Activated CD8-positive, alpha-beta memory T cell treated with anti-CD3 and anti-CD28 coated beads, Interleukin-2, amount 10 ng/mL, durations not matched to agents 7 days and 5 days (primary cell): Measurements from ENCODE around the gene DDX18. TPM values are rescaled to one million over a fixed set of nuclear protein-coding genes. Genes with fewer than 3 reads are reported as not detected.

Source experiments
- ATAC-seq: fragments of 150-1000 bp; cut with Tn5 transposase; one replicate; pipeline ENCODE4 v1.10.0; 2021; ENCODE audit warnings: moderate library complexity
- CTCF ChIA-PET: fragments of 350-600 bp; sonication (Branson Sonifier 250); formaldehyde crosslinking; loops from one replicate; lab custom pipeline; 2021; ENCODE audit warnings: antibody characterized with exemption; lab: Charles Lee
- DNase-seq: peaks from one replicate; pipeline ENCODE4 v3.0.0-alpha.2; 2020
- H3K27ac Mint-ChIP-seq: one replicate; pipeline ENCODE4 v1.8.0; 2021; ENCODE audit warnings: mild to moderate bottlenecking, mixed read lengths
- H3K27me3 Mint-ChIP-seq: one replicate; pipeline ENCODE4 v1.8.0; 2021; ENCODE audit warnings: mixed read lengths
- H3K36me3 Mint-ChIP-seq: one replicate; pipeline ENCODE4 v1.8.0; 2021; ENCODE audit warnings: mild to moderate bottlenecking, mixed read lengths
- H3K4me1 Mint-ChIP-seq: one replicate; pipeline ENCODE4 v1.8.0; 2021; ENCODE audit warnings: mixed read lengths
- H3K4me3 Mint-ChIP-seq: one replicate; pipeline ENCODE4 v1.8.0; 2021; ENCODE audit warnings: mild to moderate bottlenecking, moderate library complexity, mixed read lengths
- H3K9me3 Mint-ChIP-seq: one replicate; pipeline ENCODE4 v1.8.0; 2022; ENCODE audit warnings: low read depth, mixed read lengths
- total RNA-seq, 2 experiments: library from RNA; stranded (reverse); gene quantifications; one replicate each; pipeline ENCODE4 v1.2.3, GENCODE V29; 2021

Gene DDX18
- total RNA-seq, 2 experiments from 2014 or later: 55.3 to 78.2 TPM

DNA sequence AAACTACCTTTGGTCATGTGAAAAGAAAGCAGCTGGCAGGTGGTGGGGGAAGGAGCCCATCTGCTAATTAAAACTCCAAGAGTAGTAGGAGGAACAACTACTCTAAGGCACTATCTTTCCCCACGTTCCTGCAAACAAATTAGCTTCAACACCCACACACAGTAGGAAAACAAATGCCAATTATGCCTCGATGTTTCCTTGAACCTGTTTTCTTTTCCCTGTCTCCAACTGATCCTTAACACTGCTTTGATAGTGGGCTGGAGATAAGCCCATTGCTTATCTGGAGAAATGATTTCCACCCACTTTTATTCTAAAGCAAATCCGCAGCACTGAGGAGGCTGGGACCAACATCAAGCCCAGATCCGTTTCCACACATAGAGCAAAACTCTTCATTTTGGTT, 36.0 kb downstream of the DDX18 start:
- DNase-seq: no peak
- Mint-ChIP-seq H3K4me1 (no peaks in the 10 kb centered on the region), H3K4me3 (no peak overlapping the region), H3K36me3 (no peaks in the 10 kb centered on the region), H3K27ac (no peak overlapping the region), H3K27me3 (peaks cover 64% of the 10 kb centered on the region), H3K9me3 (no peaks in the 10 kb centered on the region)
- no peak for ATAC-seq
- CTCF ChIA-PET: no interaction called here

- Mint-ChIP-seq H3K4me3 (no peak overlapping the region), H3K9me3 (no peaks in the 10 kb centered on the region), H3K36me3 (no peaks in the 10 kb centered on the region), H3K4me1 (no peaks in the 10 kb centered on the region), H3K27ac (no peak overlapping the region), H3K27me3 (peaks cover 64% of the 10 kb centered on the region)
- DNase-seq (no peak), ATAC-seq (no peak)
- CTCF ChIA-PET: no interaction called here
Measured at GRCh38 chr2:117851969-117852368, 37.5 kb downstream of the DDX18 start.

DNA sequence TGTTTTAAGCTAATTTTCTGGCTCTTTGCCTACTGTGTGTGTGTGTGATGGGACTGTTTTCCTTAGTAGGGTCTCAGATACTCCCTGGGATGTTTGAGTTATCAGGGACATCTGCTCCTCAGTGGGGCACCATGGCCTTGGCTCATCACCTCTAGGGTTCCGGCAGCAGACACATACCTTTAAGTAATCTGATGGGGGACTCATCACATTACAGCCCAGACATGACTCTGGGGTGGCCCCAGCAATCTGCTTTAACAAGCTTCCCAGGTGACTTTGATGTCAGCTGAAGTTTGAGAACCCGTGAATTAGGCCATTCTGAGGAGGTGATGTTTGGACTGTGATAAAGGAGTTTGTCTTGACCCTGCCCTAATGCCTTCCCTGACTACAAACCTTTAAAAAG, 38.8 kb downstream of the DDX18 start:
- peaks cover 68% of the 10 kb centered on the region for H3K27me3 Mint-ChIP-seq
- H3K4me1 Mint-ChIP-seq: no peaks in the 10 kb centered on the region
- no peak for DNase-seq
- ATAC-seq: no peak
- no peak overlapping the region for H3K27ac Mint-ChIP-seq
- no peaks in the 10 kb centered on the region for H3K9me3 Mint-ChIP-seq
- no peaks in the 10 kb centered on the region for H3K36me3 Mint-ChIP-seq
- CTCF ChIA-PET: no interaction called here
- H3K4me3 Mint-ChIP-seq: no peak overlapping the region

DNA sequence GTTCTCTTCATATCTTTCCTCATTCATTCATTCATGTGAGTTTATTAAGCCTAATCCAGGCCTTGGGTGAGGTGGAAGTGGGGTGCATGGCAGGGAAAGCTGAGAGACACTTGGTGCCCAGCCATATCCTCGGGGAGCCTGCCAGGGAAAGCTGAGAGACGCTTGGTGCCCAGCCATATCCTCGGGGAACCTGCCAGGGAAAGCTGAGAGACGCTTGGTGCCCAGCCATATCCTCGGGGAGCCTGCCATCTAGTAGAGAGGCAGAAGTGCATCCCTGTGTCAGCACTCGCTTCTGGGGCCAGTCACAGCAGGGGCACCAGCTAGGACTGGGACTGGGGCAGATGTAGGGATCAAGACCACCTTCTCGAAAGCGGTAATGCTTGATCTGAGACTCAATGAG, 39.4 kb downstream of the DDX18 start:
- Mint-ChIP-seq H3K27me3 (peaks cover 65% of the 10 kb centered on the region), H3K36me3 (no peaks in the 10 kb centered on the region), H3K9me3 (no peaks in the 10 kb centered on the region), H3K27ac (no peak overlapping the region), H3K4me3 (no peak overlapping the region), H3K4me1 (no peaks in the 10 kb centered on the region)
- no peak for DNase-seq
- CTCF ChIA-PET: no interaction called here
- ATAC-seq: no peak

- H3K4me1 Mint-ChIP-seq: no peaks in the 10 kb centered on the region
- no peaks in the 10 kb centered on the region for H3K36me3 Mint-ChIP-seq
- H3K9me3 Mint-ChIP-seq: no peaks in the 10 kb centered on the region
- ATAC-seq: no peak
- CTCF ChIA-PET: no interaction called here
- DNase-seq: no peak
- no peak overlapping the region for H3K4me3 Mint-ChIP-seq
- peaks cover 58% of the 10 kb centered on the region for H3K27me3 Mint-ChIP-seq
- H3K27ac Mint-ChIP-seq: no peak overlapping the region
Measured at GRCh38 chr2:117854610-117855009, 40.1 kb downstream of the DDX18 start.

DNA sequence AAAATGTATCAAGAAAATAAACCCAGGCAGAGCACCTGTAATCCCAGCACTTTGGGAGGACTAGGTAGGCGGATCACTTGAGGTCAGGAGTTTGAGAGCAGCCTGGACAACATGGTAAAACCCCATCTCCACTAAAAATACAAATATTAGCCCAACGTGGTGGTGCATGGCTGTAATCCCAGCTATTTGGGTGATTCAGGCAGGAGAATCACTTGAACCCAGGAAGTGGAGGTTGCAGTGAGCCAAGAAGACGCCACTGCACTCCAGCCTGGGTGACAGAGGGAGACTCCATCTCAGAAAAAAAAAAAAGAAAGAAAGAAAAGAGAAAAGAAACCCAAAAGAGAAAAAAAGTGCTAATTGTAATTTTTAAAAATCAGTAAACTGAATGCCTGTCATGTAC, 41.4 kb downstream of the DDX18 start:
- ATAC-seq (no peak), DNase-seq (no peak)
- CTCF ChIA-PET: no interaction called here
- Mint-ChIP-seq H3K27me3 (peaks cover 57% of the 10 kb centered on the region), H3K27ac (no peak overlapping the region), H3K4me3 (no peak overlapping the region), H3K9me3 (no peaks in the 10 kb centered on the region), H3K36me3 (no peaks in the 10 kb centered on the region), H3K4me1 (no peaks in the 10 kb centered on the region)

- ATAC-seq (no peak), DNase-seq (no peak)
- H3K4me1 Mint-ChIP-seq: no peaks in the 10 kb centered on the region
- H3K9me3 Mint-ChIP-seq: no peaks in the 10 kb centered on the region
- no peaks in the 10 kb centered on the region for H3K36me3 Mint-ChIP-seq
- H3K27me3 Mint-ChIP-seq: peaks cover 56% of the 10 kb centered on the region
- H3K4me3 Mint-ChIP-seq: no peak overlapping the region
- no peak overlapping the region for H3K27ac Mint-ChIP-seq
- CTCF ChIA-PET: no interaction called here
Measured at GRCh38 chr2:117856415-117857210, 42.1 kb downstream of the DDX18 start.

GRCh38 chr2:117858336-117858735, 43.8 kb downstream of the DDX18 start:
- no peak overlapping the region for H3K4me3 Mint-ChIP-seq
- H3K4me1 Mint-ChIP-seq: no peaks in the 10 kb centered on the region
- CTCF ChIA-PET: no interaction called here
- H3K27ac Mint-ChIP-seq: no peak overlapping the region
- H3K36me3 Mint-ChIP-seq: no peaks in the 10 kb centered on the region
- no peak for DNase-seq
- peaks cover 41% of the 10 kb centered on the region for H3K27me3 Mint-ChIP-seq
- H3K9me3 Mint-ChIP-seq: no peaks in the 10 kb centered on the region
- ATAC-seq: no peak

DNA sequence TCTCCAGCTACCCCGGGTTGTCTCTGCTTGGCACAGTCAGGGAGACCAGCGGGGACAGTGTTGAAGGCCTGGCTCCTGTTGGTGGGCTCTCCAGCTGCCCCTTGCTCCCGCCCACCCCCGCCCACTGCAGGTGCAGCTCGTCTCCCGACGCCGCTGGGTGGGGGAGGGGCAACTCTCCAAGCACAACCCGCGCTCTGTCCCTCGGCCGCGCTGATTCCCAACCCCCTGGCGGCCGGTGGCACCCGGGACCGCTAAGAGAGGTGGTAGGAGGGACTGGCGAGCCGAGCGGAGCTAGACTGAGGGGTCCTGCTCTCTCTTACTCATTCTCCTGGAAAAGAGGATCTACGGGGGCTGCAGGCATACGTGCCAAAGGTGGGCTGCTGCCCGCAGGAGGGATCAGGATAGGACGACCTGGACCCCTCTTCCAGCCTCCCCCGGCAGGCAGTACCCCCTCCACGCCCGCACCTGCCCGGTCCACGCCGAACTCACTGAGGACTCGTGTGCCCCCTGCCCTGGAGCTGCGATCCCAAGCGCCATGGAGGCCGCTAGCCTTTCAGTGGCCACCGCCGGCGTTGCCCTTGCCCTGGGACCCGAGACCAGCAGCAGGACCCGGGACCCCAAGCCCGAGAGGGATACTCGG, 44.5 kb downstream of the DDX18 start:
- Mint-ChIP-seq H3K27ac (no peak overlapping the region), H3K9me3 (no peaks in the 10 kb centered on the region), H3K36me3 (no peaks in the 10 kb centered on the region), H3K4me3 (no peak overlapping the region), H3K4me1 (no peaks in the 10 kb centered on the region), H3K27me3 (peaks cover 35% of the 10 kb centered on the region)
- CTCF ChIA-PET: no interaction called here
- DNase-seq (no peak), ATAC-seq (no peak)

DNA sequence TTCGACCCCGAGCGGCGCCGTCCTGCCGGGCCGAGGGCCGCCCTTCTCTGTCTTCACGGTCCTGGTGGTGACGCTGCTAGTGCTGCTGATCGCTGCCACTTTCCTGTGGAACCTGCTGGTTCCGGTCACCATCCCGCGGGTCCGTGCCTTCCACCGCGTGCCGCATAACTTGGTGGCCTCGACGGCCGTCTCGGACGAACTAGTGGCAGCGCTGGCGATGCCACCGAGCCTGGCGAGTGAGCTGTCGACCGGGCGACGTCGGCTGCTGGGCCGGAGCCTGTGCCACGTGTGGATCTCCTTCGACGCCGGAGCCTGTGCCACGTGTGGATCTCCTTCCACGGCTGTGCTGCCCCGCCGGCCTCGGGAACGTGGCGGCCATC, 45.0 kb downstream of the DDX18 start:
- CTCF ChIA-PET: no interaction called here
- H3K4me1 Mint-ChIP-seq: no peaks in the 10 kb centered on the region

DNA sequence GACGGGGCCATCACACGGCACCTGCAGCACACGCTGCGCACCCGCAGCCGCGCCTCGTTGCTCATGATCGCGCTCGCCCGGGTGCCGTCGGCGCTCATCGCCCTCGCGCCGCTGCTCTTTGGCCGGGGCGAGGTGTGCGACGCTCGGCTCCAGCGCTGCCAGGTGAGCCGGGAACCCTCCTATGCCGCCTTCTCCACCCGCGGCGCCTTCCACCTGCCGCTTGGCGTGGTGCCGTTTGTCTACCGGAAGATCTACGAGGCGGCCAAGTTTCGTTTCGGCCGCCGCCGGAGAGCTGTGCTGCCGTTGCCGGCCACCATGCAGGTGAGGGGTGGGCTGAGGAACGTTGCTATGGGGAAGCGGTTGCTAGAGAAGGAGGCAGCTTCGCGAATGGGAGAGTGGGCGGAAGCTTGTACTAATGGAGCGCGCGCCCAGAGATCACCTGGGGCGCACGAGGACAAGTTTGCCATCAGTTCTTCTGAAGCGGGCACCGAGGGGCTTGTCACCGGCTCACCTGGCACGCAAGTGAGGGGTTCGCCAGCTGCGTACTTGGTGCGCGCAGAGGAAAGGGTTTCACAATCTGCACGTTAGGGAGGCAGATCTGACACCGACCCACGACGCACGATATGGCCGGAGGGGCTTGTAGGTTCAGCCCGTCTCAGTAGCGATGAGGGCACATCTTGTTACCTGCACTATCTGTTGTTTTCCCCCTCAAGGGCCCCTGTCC, 45.6 kb downstream of the DDX18 start:
- H3K36me3 Mint-ChIP-seq: no peaks in the 10 kb centered on the region
- ATAC-seq: no peak
- no peaks in the 10 kb centered on the region for H3K4me1 Mint-ChIP-seq
- H3K9me3 Mint-ChIP-seq: no peaks in the 10 kb centered on the region
- CTCF ChIA-PET: no interaction called here
- DNase-seq: no peak
- no peak overlapping the region for H3K27ac Mint-ChIP-seq
- no peak overlapping the region for H3K4me3 Mint-ChIP-seq
- peaks cover 26% of the 10 kb centered on the region for H3K27me3 Mint-ChIP-seq

More for the DNA sequence above, 45.0 kb downstream of the DDX18 start:
- Mint-ChIP-seq H3K9me3 (no peaks in the 10 kb centered on the region), H3K36me3 (no peaks in the 10 kb centered on the region), H3K27me3 (peaks cover 30% of the 10 kb centered on the region), H3K4me3 (no peak overlapping the region), H3K27ac (no peak overlapping the region)
- ATAC-seq: no peak
- DNase-seq: no peak

DNA sequence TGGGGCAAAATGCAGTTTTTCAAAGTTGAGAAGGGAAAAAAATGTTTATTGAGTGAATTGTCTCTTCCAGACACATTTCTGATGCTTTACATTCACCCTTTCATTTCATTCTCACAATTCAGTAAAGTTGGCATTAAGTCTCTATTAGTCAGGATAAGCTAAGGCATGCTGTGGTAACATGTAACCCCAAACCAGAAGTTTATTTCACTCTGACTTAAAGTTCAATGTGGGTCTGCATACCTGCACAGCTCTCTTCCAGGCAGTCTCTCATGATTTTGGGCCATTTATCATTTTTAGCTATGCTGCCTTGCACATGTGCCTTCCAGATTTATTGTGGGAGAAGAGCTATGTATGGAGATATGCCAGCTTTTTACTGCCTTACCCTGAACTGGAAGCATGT, 48.0 kb downstream of the DDX18 start:
- peaks cover 26% of the 10 kb centered on the region for H3K27me3 Mint-ChIP-seq
- no peak overlapping the region for H3K27ac Mint-ChIP-seq
- no peaks in the 10 kb centered on the region for H3K9me3 Mint-ChIP-seq
- no peaks in the 10 kb centered on the region for H3K36me3 Mint-ChIP-seq
- CTCF ChIA-PET: interaction anchor here (1.1 kb wide), 1 partner anchor 141 kb away, joined by 3 read pairs; no protein-coding TSS in a partner anchor
- ATAC-seq: no peak
- no peaks in the 10 kb centered on the region for H3K4me1 Mint-ChIP-seq
- no peak for DNase-seq
- no peak overlapping the region for H3K4me3 Mint-ChIP-seq

DNA sequence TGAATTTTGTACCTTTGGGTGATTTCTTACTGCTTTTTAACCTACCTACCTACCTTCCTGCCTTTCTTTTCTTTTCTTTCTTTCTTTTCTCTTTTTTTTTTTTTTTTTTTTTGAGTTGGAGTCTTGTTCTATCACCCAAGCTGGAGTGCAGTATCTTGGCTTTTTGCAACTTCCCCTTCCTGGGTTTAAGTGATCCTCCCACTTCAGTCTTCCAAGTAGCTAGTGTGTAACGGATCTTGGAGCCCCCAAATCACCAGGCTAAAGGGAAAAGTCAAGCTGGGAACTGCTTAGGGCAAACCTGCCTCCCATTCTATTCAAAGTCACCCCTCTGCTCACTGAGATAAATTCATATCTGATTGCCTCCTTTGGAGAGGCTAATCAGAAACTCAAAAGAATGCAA, 61.3 kb downstream of the DDX18 start:
- Mint-ChIP-seq H3K9me3 (no peaks in the 10 kb centered on the region), H3K36me3 (no peaks in the 10 kb centered on the region), H3K27ac (no peak overlapping the region), H3K4me3 (no peak overlapping the region), H3K4me1 (no peaks in the 10 kb centered on the region), H3K27me3 (peaks cover 24% of the 10 kb centered on the region)
- ATAC-seq: no peak
- CTCF ChIA-PET: no interaction called here
- no peak for DNase-seq

DNA sequence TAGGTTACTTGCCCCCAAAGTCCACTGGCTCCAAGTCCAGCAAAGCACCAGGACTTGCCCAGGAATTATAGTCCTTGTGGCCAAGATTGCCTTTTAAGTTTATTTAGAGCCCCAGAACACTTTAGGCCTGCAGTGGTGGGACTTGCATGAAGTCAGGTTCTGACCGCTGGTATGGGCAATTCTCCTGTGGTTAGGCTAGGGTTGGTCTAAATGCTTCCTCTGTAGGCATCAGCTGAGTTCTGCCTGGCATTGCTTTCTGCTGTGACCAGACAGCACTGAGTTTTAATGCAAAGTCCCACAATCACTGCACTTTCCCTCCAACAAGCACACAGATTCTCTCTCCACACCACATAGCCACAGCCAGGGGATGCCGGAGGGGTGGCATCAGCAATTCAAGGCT, 64.5 kb downstream of the DDX18 start:
- H3K27ac Mint-ChIP-seq: no peak overlapping the region
- no peak overlapping the region for H3K4me3 Mint-ChIP-seq
- no peaks in the 10 kb centered on the region for H3K36me3 Mint-ChIP-seq
- ATAC-seq: no peak
- peaks cover 24% of the 10 kb centered on the region for H3K27me3 Mint-ChIP-seq
- DNase-seq: no peak
- CTCF ChIA-PET: no interaction called here
- peaks cover 8% of the 10 kb centered on the region for H3K9me3 Mint-ChIP-seq
- no peaks in the 10 kb centered on the region for H3K4me1 Mint-ChIP-seq
